ENCODE results near the gene CD70.
"Not testable (repeated sequence)": the region's sequence is repeated elsewhere in the genome, so short reads cannot be mapped to it uniquely, and the experiment has no call there.

The CD70 gene

GRCh38 chr19:6590827-6591319 lies at the start of gene CD70:
TSS of gene CD70 (minus strand) at chr19:6591150. CDS start at chr19:6591002, 148 bp downstream.
- H3K4me3 ChIP-seq (ENCODE audit: low read length), result peak within 1 kb of the TSS; percentile 66
- peak; percentile 94 for DNase-seq
- H3K4me2 ChIP-seq (ENCODE audit: low read depth, low read length), result peak within 1 kb of the TSS; percentile 60

DNA sequence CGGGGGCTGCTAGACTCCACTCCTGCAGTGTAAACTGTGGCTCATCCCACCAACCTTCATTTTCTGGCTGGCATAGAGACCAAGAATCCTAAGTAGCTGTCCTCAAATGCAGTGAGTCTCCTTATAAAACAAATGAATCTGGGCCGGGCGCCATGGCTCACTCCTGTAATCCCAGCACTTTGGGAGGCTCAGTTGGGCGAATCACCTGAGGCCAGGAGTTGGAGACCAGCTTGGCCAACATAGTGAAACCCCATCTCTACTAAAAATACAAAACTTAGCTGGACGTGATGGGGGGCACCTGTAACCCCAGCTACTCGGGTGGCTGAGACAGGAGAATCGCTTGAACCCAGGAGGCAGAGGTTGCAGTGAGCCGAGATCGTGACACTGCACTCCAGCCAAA lies 49.4 kb upstream of the CD70 start:
- peaks cover 15% of the 10 kb centered on the region for H3K4me1 ChIP-seq (ENCODE audit: low read length)

More at GRCh38 chr19:6590827-6591319, at the start of gene CD70:
- Histone ChIP-seq H3K27ac (ENCODE audit: low read length) (peak within 1 kb of the TSS; percentile 80; the same call in 1 of the 2 replicates), H4K20me1 (ENCODE audit: insufficient read depth, low read length) (no peaks in the 10 kb centered on the region), H3K27me3 (replicated peaks; ENCODE audit: insufficient read depth, low read length) (no peaks in the 10 kb centered on the region), H2AFZ (ENCODE audit: low read length) (peak within 1 kb of the TSS; percentile 74), H3K9me3 (replicated peaks; ENCODE audit: insufficient read depth, low read length) (no peaks in the 10 kb centered on the region), H3K9ac (ENCODE audit: low read length) (peak within 1 kb of the TSS; percentile 63), H3K9me2 (replicated peaks; ENCODE audit: insufficient read depth, low read length) (no peaks in the 10 kb centered on the region), H3K4me1 (ENCODE audit: low read length) (peaks cover 18% of the 10 kb centered on the region), H3K36me3 (replicated peaks; ENCODE audit: insufficient read depth, low read length) (no peaks in the 10 kb centered on the region), H3F3A (ENCODE audit: insufficient read depth, low read length) (peaks cover 14% of the 10 kb centered on the region), H3K79me2 (ENCODE audit: low read length) (peaks cover 11% of the 10 kb centered on the region)
- TF ChIP-seq EZH2 (optimal IDR thresholded peaks at IDR 0.05; ENCODE audit: low read depth, low read length), result no peak
- no peak for TF ChIP-seq CTCF (IDR thresholded peaks at IDR 0.05; ENCODE audit: low read length)
- TF ChIP-seq EZH2phosphoT487 (IDR thresholded peaks at IDR 0.05; ENCODE audit: low read length), result no peak

GRCh38 chr19:6639439-6639838 lies 48.5 kb upstream of the CD70 start:
- Histone ChIP-seq H3K9me3 (replicated peaks; ENCODE audit: insufficient read depth, low read length) (no peaks in the 10 kb centered on the region), H3K27ac (ENCODE audit: low read length) (no peak overlapping the region), H2AFZ (ENCODE audit: low read length) (no peak overlapping the region), H3K79me2 (ENCODE audit: low read length) (no peaks in the 10 kb centered on the region), H3K4me2 (ENCODE audit: low read depth, low read length) (no peak overlapping the region), H4K20me1 (ENCODE audit: insufficient read depth, low read length) (no peaks in the 10 kb centered on the region), H3K27me3 (replicated peaks; ENCODE audit: insufficient read depth, low read length) (peaks cover 57% of the 10 kb centered on the region), H3K4me3 (ENCODE audit: low read length) (no peak overlapping the region), H3K36me3 (replicated peaks; ENCODE audit: insufficient read depth, low read length) (no peaks in the 10 kb centered on the region), H3K9ac (ENCODE audit: low read length) (no peak overlapping the region), H3F3A (ENCODE audit: insufficient read depth, low read length) (peaks cover 15% of the 10 kb centered on the region), H3K4me1 (ENCODE audit: low read length) (peaks cover 15% of the 10 kb centered on the region), H3K9me2 (replicated peaks; ENCODE audit: insufficient read depth, low read length) (no peaks in the 10 kb centered on the region)
- DNase-seq, result no peak
- TF ChIP-seq EZH2phosphoT487 (IDR thresholded peaks at IDR 0.05; ENCODE audit: low read length), result no peak
- TF ChIP-seq CTCF (IDR thresholded peaks at IDR 0.05; ENCODE audit: low read length), result no peak
- no peak for TF ChIP-seq EZH2 (optimal IDR thresholded peaks at IDR 0.05; ENCODE audit: low read depth, low read length)

More for the DNA sequence above, 49.4 kb upstream of the CD70 start:
- not testable (repeated sequence) for H3K9ac ChIP-seq (ENCODE audit: low read length); H4K20me1 ChIP-seq (ENCODE audit: insufficient read depth, low read length); H3K4me3 ChIP-seq (ENCODE audit: low read length); H3K9me3 ChIP-seq (replicated peaks; ENCODE audit: insufficient read depth, low read length); DNase-seq; H3K79me2 ChIP-seq (ENCODE audit: low read length); H3K9me2 ChIP-seq (replicated peaks; ENCODE audit: insufficient read depth, low read length); H3K4me2 ChIP-seq (ENCODE audit: low read depth, low read length); H2AFZ ChIP-seq (ENCODE audit: low read length); H3K36me3 ChIP-seq (replicated peaks; ENCODE audit: insufficient read depth, low read length); H3K27ac ChIP-seq (ENCODE audit: low read length)
- Histone ChIP-seq H3K27me3 (replicated peaks; ENCODE audit: insufficient read depth, low read length) (peaks cover 58% of the 10 kb centered on the region), H3F3A (ENCODE audit: insufficient read depth, low read length) (peaks cover 15% of the 10 kb centered on the region)

DNA sequence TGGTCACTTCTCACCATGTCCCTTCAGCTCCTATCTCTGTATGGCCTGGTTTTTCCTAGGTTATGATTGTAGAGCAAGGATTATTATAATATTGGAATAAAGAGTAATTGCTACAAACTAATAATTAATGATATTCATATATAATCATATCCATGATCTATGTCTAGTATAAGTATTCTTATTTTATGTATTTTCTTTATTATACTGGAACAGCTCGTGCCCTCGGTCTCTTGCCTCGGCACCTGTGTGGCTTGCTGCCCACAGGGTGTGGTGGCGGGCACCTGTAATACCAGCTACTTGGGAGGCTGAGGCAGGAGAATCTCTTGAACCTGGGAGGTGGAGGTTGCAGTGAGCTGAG lies 42.5 kb upstream of the CD70 start:
- H3K79me2 ChIP-seq (ENCODE audit: low read length); H3K9me2 ChIP-seq (replicated peaks; ENCODE audit: insufficient read depth, low read length); H2AFZ ChIP-seq (ENCODE audit: low read length); H4K20me1 ChIP-seq (ENCODE audit: insufficient read depth, low read length); DNase-seq; H3K9me3 ChIP-seq (replicated peaks; ENCODE audit: insufficient read depth, low read length); H3K4me3 ChIP-seq (ENCODE audit: low read length); H3K27ac ChIP-seq (ENCODE audit: low read length); H3K9ac ChIP-seq (ENCODE audit: low read length); H3F3A ChIP-seq (ENCODE audit: insufficient read depth, low read length); H3K36me3 ChIP-seq (replicated peaks; ENCODE audit: insufficient read depth, low read length): not testable (repeated sequence)
- Histone ChIP-seq H3K4me2 (ENCODE audit: low read depth, low read length) (peak overlapping the region; percentile 63; the same call in 1 of the 2 replicates), H3K4me1 (ENCODE audit: low read length) (peaks cover 19% of the 10 kb centered on the region), H3K27me3 (replicated peaks; ENCODE audit: insufficient read depth, low read length) (peaks cover 31% of the 10 kb centered on the region)

Data from MM.1S (cell line).